Epidermal melanocyte (primary cell): ENCODE measurements around the gene PDP2.

Source experiments
- DNase-seq: peaks from one replicate; pipeline ENCODE4 v3.0.0; 2011; ENCODE audit warnings: low spot score; ENCODE audit not compliant: insufficient read length

Gene PDP2

GRCh38 chr16:66935314-66936011 is 55.1 kb downstream of the PDP2 start, which contains the start of gene CES2:
TSS of gene CES2 (plus strand) at chr16:66935516. CDS start at chr16:66935636, 120 bp downstream.
- DNase-seq = peak; percentile 42

DNA sequence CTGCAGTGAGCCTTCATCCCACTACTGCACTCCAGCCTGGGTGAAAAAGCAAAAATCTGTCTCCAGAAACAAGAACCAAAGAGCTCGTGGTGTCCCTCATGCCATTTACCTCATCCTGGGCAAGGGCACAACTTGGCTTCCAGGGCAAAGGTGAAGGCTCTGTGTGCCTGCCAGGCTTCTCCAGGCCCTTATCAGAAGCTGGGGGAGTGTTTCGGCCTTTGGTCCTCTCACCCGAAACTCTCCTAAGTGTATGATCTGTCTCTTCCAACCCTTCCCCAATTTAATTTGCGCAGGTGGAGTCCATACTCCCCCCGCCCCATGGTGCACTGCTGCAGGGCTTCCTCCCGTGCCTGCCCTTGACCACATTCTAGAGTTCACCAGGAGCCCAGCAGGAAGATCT is 56.1 kb downstream of the PDP2 start:
- DNase-seq = no peak

DNA sequence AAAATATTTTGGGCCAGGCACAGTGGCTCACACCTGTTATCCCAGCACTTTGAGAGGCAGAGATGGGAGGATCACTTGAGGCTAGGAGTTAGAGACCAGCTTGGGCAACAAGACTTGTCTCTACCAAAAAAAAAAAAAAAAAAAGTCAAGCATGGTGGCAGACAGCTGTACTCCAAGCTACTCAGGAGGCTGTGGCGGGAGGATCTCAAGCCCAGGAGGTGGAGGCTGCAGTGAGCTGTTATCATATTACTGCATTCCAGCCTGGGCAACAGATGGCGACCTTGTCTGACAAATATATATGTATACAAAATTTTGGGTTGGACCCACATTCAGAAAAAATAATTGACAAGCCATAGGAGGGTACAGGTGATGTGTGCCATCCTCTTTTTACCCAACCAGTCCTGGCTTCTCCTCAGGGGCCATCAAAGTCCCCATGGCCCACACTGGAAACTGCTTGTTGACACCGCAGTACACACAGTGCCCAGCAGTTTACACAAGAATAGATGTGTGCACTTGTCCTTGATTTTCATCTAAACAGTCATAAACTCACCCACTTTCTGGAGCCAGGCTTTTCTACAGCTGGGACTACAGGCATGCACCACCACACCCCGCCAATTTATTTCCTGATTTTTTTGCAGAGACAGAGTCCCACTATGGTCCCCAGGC is 56.7 kb downstream of the PDP2 start:
- DNase-seq = no peak

DNA sequence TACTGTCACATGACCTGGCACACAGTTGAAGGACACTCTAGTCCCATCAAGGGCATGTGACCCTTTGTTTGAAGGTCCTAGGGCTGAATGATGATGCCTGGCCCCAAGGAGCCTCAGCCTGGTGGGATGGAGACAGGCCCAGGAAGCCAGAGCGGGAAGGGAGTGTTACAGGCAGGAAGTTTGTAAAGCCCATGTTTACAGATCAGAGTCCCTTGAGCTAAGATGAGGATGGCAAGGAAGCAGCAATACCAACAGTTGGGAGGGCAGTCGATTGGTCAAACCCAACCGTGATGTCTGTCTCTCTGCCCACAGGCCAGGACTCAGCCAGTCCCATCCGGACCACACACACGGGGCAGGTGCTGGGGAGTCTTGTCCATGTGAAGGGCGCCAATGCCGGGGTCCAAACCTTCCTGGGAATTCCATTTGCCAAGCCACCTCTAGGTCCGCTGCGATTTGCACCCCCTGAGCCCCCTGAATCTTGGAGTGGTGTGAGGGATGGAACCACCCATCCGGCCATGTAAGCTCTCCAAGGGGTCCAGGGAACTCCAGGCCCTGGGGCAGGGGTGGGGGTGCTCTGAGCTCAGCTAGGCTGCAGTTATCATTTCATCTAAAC is 57.5 kb downstream of the PDP2 start:
- no peak for DNase-seq

DNA sequence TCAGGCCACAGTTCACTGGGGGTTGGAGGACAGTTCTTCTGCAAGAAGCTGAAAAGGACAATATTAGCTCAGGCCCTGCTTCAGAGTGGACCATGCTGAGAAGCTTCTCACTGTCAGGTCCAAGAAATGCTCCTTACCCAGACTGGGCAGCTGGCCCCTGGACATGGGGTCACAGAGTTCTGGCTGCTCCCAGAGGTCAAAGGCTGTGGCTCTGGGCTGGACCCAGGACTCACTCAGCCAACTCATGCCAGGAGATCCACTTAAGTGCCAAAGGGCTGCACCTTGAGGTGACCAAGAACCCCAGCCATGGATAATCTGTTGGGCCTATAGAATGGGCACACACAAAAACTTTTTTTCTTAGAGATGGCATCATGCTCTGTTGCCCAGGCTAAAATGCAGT is 59.1 kb downstream of the PDP2 start:
- no peak for DNase-seq

DNA sequence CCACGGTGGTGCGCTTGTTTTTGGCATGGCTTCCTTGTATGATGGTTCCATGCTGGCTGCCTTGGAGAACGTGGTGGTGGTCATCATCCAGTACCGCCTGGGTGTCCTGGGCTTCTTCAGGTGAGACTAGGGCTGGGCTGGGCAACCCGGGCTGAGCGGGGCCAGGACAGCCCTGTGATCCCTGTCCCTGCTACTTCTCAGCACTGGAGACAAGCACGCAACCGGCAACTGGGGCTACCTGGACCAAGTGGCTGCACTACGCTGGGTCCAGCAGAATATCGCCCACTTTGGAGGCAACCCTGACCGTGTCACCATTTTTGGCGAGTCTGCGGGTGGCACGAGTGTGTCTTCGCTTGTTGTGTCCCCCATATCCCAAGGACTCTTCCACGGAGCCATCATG is 59.9 kb downstream of the PDP2 start:
- DNase-seq = no peak
